Activated naive CD8-positive, alpha-beta T cell treated with anti-CD3 and anti-CD28 coated beads, Interleukin-2, amount 50 U/mL, for 24 hours (primary cell): ENCODE measurements around the gene UBE2E2.

Experiments
- ATAC-seq: fragments of 150-1000 bp; cut with Tn5 transposase; one replicate; pipeline ENCODE4 v1.10.0; 2021
- DNase-seq: peaks from one replicate; pipeline ENCODE4 v3.0.0; 2021
- H3K27ac Mint-ChIP-seq: one replicate; pipeline ENCODE4 v1.8.0; 2021; ENCODE audit warnings: mild to moderate bottlenecking, mixed read lengths
- H3K27me3 Mint-ChIP-seq: one replicate; pipeline ENCODE4 v1.8.0; 2021; ENCODE audit warnings: mixed read lengths
- H3K36me3 Mint-ChIP-seq: one replicate; pipeline ENCODE4 v1.8.0; 2021; ENCODE audit warnings: low read depth, mixed read lengths
- H3K4me1 Mint-ChIP-seq: one replicate; pipeline ENCODE4 v1.8.0; 2021; ENCODE audit warnings: mixed read lengths
- H3K4me3 Mint-ChIP-seq: one replicate; pipeline ENCODE4 v1.8.0; 2021; ENCODE audit warnings: mild to moderate bottlenecking, moderate library complexity, mixed read lengths
- H3K9me3 Mint-ChIP-seq: one replicate; pipeline ENCODE4 v1.8.0; 2021; ENCODE audit warnings: mixed read lengths

Gene UBE2E2

DNA sequence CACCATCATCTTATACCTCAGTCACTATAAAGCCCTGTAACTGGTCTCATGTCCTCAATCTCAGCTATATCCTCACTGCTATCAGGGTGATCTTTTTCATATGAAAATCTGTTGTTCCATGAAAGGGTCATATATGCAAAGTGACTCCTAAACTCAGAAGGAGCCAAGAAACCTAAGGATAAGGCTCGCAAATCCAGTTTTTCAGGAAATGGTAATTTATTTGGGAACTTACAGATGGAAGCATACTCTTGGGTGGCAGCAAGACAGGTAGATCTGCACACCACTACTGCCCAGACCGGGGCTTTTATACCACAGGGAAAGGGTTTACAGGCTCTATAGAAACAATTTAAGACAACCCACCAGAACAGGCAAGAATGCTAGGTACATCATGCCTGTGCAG, 272.3 kb downstream of the UBE2E2 start:
- ATAC-seq (no peak), DNase-seq (no peak)
- Mint-ChIP-seq H3K9me3 (peaks cover 19% of the 10 kb centered on the region), H3K4me1 (peaks cover 12% of the 10 kb centered on the region), H3K27ac (no peak overlapping the region), H3K36me3 (peaks cover 24% of the 10 kb centered on the region), H3K27me3 (no peaks in the 10 kb centered on the region), H3K4me3 (no peak overlapping the region)

DNA sequence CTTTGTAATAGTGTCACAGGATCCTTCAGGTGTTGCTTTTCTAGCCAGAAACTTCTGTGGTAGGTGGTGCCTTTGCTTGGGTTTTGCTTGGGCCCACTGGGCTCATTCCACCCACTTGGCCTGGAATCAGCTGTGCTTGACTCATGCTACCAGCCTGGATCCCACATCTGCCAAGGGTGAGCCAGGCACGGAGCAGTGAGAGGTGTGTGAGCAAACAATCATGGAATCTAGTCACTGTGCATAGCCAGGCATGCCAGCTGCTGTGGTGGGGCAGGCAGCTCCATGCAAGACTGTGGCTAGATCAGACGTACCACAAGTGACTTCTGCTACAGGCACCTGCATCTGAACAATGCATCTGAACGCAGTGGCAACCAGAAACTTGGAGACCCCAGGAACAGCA, 275.9 kb downstream of the UBE2E2 start:
- no peak overlapping the region for H3K27ac Mint-ChIP-seq
- ATAC-seq (no peak), DNase-seq (no peak)
- no peak overlapping the region for H3K4me3 Mint-ChIP-seq
- H3K36me3 Mint-ChIP-seq, result peaks cover 26% of the 10 kb centered on the region
- H3K27me3 Mint-ChIP-seq, result no peaks in the 10 kb centered on the region
- H3K9me3 Mint-ChIP-seq, result peaks cover 19% of the 10 kb centered on the region
- H3K4me1 Mint-ChIP-seq, result peaks cover 11% of the 10 kb centered on the region

DNA sequence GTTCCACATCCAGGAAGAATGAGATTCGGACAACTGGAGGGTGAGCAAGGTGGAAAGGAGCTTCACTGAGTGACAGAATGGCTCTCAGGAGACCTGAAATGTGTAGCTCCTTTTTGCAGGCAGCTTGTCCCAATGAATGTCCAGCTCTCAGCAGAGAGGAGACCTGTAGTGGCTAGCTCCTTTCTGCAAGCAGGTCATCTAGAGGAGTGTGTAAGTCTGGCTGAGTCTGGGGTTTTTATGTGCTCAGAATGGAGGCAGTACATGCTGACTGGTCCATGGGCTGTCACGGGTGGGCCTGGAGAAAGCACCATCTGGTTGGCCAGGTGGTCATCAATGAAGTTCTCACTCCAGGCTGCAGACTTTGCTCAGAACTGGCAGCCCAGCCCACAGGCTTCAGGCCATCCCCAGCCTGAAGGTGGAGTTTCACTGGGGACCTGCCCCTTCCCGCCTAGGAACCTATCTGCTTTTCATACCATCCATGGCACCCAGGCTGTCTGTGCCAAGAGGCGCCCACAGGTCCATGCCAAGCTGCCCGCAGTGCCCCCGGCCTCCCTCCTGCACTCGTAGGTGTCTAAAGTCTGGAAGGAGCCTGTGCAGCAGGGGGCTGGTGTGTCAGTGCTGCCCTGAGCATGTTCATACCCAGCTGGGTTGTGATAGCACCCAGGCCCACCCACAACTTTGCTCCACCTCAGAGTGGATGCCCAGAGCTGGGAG, 276.6 kb downstream of the UBE2E2 start:
- Mint-ChIP-seq H3K27me3 (no peaks in the 10 kb centered on the region), H3K9me3 (peaks cover 21% of the 10 kb centered on the region), H3K4me1 (peaks cover 6% of the 10 kb centered on the region), H3K36me3 (peaks cover 29% of the 10 kb centered on the region), H3K27ac (no peak overlapping the region), H3K4me3 (no peak overlapping the region)
- ATAC-seq (no peak), DNase-seq (no peak)

DNA sequence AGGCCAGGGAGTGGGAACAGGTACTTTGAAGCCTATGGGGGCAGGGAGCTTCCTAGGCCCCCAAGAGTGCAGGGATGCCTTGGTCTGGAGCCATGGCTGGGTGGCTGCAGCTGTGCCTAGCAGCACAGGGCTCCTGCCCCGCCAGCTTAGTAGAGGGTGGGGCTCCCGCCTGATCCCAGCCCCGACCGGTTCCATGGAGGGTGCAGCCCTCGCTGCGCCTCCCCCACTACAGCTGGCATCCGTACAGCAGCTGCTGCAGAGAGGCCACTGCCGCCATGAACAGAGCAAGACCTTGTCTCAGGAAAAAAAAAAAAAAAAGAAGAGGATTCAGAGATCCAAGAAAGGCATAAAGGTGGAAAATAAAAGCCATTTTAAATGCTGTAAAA, 277.2 kb downstream of the UBE2E2 start:
- H3K27ac Mint-ChIP-seq, result no peak overlapping the region
- no peak overlapping the region for H3K4me3 Mint-ChIP-seq
- peaks cover under 1% of the 10 kb centered on the region for H3K4me1 Mint-ChIP-seq
- no peaks in the 10 kb centered on the region for H3K27me3 Mint-ChIP-seq
- ATAC-seq, result no peak
- peaks cover 28% of the 10 kb centered on the region for H3K36me3 Mint-ChIP-seq
- H3K9me3 Mint-ChIP-seq, result peaks cover 20% of the 10 kb centered on the region
- DNase-seq, result no peak

DNA sequence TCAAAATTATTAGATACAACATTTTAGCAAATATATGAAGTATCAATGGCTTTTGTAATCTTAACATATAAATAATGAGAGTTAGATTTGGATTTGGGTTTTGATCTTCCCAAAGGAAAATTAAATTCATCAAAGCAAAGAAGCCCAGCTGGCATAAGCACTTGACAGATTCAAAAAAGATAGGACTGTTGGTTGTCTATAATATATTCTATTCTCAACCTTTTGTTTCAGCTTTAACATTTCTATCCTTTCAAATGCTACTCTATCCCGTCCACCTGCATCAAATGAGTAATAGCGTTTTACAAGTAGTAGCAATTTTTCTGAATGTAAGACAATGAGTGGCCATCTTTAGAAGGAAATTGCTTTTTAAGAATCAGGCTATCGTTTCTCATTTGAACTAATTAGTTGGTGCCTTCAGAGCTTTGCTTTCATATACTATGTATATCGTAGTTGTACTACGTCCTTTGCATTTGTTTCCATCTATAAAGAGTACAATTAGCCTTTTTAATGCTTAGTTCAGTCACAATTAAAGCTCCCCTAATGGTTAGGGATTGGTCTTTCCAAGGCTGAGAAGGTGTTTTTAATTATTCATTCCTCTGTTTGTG, 278.0 kb downstream of the UBE2E2 start:
- peaks cover 32% of the 10 kb centered on the region for H3K36me3 Mint-ChIP-seq
- no peaks in the 10 kb centered on the region for H3K4me1 Mint-ChIP-seq
- H3K9me3 Mint-ChIP-seq, result peaks cover 24% of the 10 kb centered on the region
- ATAC-seq, result no peak
- H3K27me3 Mint-ChIP-seq, result no peaks in the 10 kb centered on the region
- no peak overlapping the region for H3K4me3 Mint-ChIP-seq
- DNase-seq, result no peak
- no peak overlapping the region for H3K27ac Mint-ChIP-seq

DNA sequence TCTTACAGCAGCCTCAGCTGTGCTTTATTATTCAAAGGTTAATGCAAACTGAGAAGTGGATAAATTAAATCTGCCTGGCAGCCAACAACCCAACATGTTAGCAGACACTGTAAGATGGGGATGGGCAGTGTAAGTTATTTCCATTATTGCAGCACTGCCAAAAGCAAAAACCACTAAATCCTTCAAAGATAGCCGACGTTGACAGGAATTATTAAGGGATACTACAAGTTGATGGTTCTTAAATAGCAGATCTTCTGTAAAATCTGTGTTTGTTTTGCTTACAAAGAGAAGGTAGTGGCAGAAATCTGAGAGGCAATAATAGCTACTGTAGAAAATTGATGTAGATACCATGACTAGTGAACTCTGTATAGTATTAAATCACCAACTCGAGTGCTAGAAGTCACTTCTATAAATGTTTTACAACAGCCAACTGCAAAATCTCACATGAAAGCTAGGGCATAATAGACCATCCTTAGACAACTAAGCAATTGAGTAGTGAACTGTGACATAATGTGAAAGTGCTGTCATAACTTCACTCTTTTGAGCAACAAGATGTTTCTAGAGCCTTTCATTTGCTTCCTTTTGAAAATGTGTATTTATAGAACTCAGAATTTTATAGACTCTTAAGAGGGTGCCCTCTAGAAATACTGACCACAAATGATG, 278.6 kb downstream of the UBE2E2 start:
- Mint-ChIP-seq H3K9me3 (peaks cover 24% of the 10 kb centered on the region), H3K27me3 (no peaks in the 10 kb centered on the region), H3K27ac (no peak overlapping the region), H3K4me3 (no peak overlapping the region), H3K36me3 (peaks cover 35% of the 10 kb centered on the region), H3K4me1 (no peaks in the 10 kb centered on the region)
- ATAC-seq (no peak), DNase-seq (no peak)

DNA sequence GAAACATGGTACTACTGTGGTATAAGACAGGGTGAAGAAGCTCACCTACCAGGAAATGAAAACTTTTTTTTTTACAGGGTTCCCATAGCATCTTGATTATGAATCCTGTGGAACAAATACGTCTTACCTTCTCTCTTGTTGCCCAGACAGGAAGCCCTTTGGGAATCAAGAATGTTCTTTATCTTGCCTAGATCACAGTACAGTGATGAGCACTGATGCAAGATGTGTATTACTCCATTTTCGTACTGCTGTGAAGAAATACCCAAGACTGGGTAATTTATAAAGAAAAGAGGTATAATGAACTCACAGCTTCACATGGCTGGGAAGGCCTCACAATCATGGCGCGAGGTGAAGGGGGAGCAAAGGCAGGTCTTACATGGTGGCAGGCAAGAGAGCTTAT, 281.3 kb downstream of the UBE2E2 start:
- Mint-ChIP-seq H3K4me3 (no peak overlapping the region), H3K27ac (no peak overlapping the region), H3K27me3 (no peaks in the 10 kb centered on the region), H3K4me1 (peaks cover 2% of the 10 kb centered on the region), H3K9me3 (peaks cover 10% of the 10 kb centered on the region), H3K36me3 (peaks cover 25% of the 10 kb centered on the region)
- no peak for ATAC-seq
- no peak for DNase-seq

DNA sequence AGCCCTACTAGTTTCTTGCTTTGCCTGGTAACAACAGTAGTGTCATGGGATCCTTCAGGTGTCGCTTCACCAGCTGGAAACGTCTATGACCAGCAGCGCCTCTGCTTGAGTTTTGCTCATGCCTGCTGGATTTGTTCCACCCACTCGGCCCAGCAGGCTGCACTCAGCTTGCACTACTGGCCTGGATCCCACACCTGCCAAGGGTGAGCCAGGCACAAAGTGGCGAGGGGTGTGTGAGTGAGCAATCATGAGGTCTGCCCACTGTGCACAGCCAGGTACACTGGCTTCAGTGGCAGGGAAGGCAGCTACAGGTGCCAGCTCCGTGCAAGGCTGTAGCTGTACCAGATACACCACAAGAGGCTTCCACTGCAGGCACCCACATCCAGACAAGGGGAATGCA, 282.8 kb downstream of the UBE2E2 start:
- Mint-ChIP-seq H3K27me3 (no peaks in the 10 kb centered on the region), H3K36me3 (peaks cover 17% of the 10 kb centered on the region), H3K4me1 (peaks cover 2% of the 10 kb centered on the region), H3K9me3 (peaks cover 10% of the 10 kb centered on the region), H3K27ac (no peak overlapping the region), H3K4me3 (no peak overlapping the region)
- ATAC-seq (no peak), DNase-seq (no peak)

DNA sequence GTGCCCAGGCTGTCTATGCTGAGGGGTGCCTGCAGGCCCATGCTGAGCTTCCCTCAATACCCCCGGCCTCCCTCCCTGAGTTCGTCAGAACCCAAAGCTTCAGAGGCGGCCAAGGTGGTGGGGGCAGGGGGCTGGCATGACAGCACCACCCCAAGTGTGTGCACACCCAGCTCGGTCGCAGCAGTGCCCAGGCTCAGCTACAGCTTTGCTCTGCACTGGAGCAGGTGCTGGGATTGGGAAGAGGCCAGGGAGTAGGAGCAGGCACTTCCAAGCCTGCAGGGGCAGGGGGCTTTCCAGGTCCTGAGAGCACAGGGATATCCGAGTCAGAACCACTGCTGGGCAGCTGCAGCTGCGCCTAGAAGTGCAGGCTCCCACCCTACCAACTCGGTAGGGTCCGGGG, 283.9 kb downstream of the UBE2E2 start:
- ATAC-seq (no peak), DNase-seq (no peak)
- H3K27ac Mint-ChIP-seq, result no peak overlapping the region
- H3K36me3 Mint-ChIP-seq, result peaks cover 17% of the 10 kb centered on the region
- peaks cover 10% of the 10 kb centered on the region for H3K9me3 Mint-ChIP-seq
- H3K4me3 Mint-ChIP-seq, result no peak overlapping the region
- H3K27me3 Mint-ChIP-seq, result no peaks in the 10 kb centered on the region
- H3K4me1 Mint-ChIP-seq, result peaks cover 2% of the 10 kb centered on the region

DNA sequence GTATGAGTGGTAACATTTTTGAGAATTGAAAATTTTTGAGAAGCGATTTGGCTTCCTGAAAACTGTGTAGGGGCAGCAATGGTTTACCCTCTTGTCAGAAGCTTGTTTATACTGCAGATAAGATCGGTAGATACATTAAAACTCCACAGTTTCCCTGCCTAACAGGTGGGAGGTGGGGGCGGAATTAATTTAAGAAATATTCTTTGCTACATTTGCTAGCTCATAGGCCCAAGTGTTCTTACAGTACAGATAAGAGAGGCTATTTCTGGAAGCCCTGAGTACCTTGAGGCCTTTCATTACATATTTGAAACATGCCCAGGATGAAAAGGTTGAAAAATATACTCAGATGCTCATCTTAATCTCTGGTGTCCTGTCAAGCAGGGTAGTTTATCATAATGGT, 285.5 kb downstream of the UBE2E2 start:
- DNase-seq (no peak), ATAC-seq (no peak)
- no peak overlapping the region for H3K27ac Mint-ChIP-seq
- H3K36me3 Mint-ChIP-seq, result peaks cover 17% of the 10 kb centered on the region
- H3K4me3 Mint-ChIP-seq, result no peak overlapping the region
- H3K27me3 Mint-ChIP-seq, result no peaks in the 10 kb centered on the region
- H3K9me3 Mint-ChIP-seq, result peaks cover 10% of the 10 kb centered on the region
- H3K4me1 Mint-ChIP-seq, result peaks cover 2% of the 10 kb centered on the region

DNA sequence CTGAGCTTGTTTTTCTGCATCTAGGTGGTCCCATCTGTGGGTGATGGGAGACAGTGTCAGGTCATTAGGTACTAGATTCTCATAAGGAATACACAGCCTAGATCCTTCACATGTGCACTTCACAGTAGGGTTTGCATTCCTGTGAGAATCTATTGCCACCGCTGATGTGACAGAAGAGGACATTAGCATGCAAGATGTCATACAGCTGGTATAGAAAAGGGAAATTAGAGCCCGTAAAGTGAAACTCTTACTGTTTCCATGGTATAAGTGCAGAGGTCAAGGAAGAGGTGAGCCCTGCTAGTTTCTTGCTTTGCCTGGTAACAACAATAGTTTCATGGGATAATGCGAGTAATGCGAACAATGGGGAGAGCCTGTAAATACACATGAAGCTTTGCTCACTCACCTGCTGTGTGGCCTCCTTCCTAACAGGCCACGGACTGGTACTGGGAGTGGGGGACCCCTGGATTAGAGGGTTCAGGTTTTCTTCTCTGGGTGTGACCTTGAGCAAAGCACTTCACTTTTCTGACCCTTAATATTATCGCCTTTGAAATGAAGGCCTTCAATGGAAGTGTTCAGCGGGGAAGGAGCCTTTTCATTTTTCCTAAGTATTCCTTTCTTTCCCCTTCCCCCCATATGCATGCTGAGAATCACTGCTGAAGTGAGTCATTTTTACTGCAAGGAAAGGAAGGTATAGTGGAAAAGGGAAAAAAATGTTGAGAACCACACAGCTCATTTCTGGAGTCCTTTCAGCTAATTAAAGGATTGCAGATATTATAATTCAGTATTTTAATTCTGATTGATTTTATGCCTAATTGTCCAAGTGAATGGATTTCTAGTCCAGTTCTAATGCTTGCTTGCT, 286.4 kb downstream of the UBE2E2 start:
- no peak for DNase-seq
- Mint-ChIP-seq H3K27ac (no peak overlapping the region), H3K9me3 (peaks cover 8% of the 10 kb centered on the region), H3K36me3 (peaks cover 14% of the 10 kb centered on the region), H3K27me3 (no peaks in the 10 kb centered on the region), H3K4me3 (no peak overlapping the region), H3K4me1 (peaks cover 2% of the 10 kb centered on the region)
- no peak for ATAC-seq

DNA sequence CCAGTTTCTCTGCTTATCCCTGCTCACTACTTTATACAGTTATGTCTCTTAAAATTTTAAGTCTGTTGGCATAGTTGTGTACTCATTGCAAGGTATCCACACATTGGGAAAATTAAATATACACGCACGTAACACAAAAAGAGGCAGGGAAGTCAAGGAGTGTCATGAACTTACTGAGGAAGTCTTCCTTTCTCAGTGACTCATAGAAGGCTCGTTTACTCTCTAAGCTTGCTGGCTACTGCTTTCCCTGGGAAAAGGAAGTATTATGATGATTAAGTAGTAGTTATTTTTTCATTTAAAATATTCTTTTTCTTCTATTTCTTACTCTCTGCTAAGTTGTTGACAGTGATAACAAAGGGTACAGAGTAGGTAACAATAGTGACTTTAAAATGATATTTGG, 287.3 kb downstream of the UBE2E2 start:
- no peak for DNase-seq
- H3K9me3 Mint-ChIP-seq, result peaks cover 3% of the 10 kb centered on the region
- no peak overlapping the region for H3K4me3 Mint-ChIP-seq
- peaks cover 8% of the 10 kb centered on the region for H3K36me3 Mint-ChIP-seq
- ATAC-seq, result no peak
- H3K4me1 Mint-ChIP-seq, result peaks cover 3% of the 10 kb centered on the region
- H3K27ac Mint-ChIP-seq, result no peak overlapping the region
- no peaks in the 10 kb centered on the region for H3K27me3 Mint-ChIP-seq

DNA sequence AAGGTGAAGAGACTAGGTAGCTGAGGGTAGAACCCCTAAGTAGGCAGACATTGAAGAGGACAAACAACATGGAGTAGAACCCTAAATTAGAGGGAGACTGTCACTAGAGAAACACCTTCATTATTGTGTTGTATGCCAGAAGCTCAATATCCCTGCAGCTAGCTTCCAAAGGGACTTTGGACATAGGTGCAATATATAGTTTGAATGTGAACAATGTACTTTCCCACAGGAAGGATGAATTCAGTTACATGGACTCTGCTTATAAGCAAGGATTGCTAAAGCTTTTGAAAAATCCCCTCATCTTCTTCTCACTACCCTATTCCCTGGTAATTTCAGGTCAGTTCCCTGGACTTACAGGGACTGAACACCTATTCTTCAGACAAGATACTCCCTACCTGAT, 288.9 kb downstream of the UBE2E2 start:
- Mint-ChIP-seq H3K36me3 (peaks cover 3% of the 10 kb centered on the region), H3K4me1 (peaks cover 4% of the 10 kb centered on the region), H3K4me3 (no peak overlapping the region), H3K9me3 (no peaks in the 10 kb centered on the region), H3K27me3 (no peaks in the 10 kb centered on the region), H3K27ac (no peak overlapping the region)
- DNase-seq (no peak), ATAC-seq (no peak)

DNA sequence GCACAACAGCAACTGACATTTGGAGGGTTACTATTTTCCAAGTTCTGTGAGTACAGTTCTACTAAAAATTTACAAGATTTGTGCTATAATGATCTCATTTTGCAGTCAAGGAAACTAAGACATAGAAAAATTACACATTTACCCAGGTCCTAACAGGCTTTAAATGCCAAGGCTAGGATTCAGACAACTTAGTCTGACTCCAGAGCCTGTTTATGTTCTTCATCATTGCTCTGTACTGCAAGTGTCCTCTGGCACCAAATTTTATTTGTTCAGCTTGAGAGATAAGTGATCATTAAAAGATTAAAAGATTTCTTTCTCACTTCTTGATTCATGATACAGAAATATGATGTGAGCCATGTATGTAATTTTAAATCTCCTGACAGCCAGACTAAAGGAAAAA, 290.8 kb downstream of the UBE2E2 start:
- no peaks in the 10 kb centered on the region for H3K9me3 Mint-ChIP-seq
- DNase-seq (no peak), ATAC-seq (no peak)
- H3K4me1 Mint-ChIP-seq, result peaks cover 5% of the 10 kb centered on the region
- no peaks in the 10 kb centered on the region for H3K36me3 Mint-ChIP-seq
- H3K27me3 Mint-ChIP-seq, result no peaks in the 10 kb centered on the region
- no peak overlapping the region for H3K4me3 Mint-ChIP-seq
- H3K27ac Mint-ChIP-seq, result no peak overlapping the region
